ENCODE data around the gene ERGIC2.

GRCh38 chr12:29304388-29304787, 76.6 kb downstream of the ERGIC2 start:
- no peak for TF ChIP-seq YY1 (IDR thresholded peaks at IDR 0.05; ENCODE audit: insufficient read depth, insufficient read length)
- no peak for TF ChIP-seq ZNF274 (IDR thresholded peaks at IDR 0.05; ENCODE audit: low read depth, low read length)

Data from NT2/D1 (cell line).